Left renal pelvis (tissue), 4 donors: ENCODE results near the gene PFKFB4. TPM values are rescaled to one million over a fixed set of nuclear protein-coding genes. Genes with fewer than 3 reads are reported as not detected.

Experiments
- DNase-seq, 4 donors: peaks; one replicate each; pipeline ENCODE4 v3.0.0-alpha.2; 2013; ENCODE audit warnings: low read depth in 4 of 4, low spot score in 3 of 4
- polyA plus RNA-seq, 4 donors: library from polyadenylated mRNA; unstranded; fragments of 120-200 nt; gene quantifications; one replicate each; pipeline ENCODE4 v1.2.1, GENCODE V29; 2013; ENCODE audit not compliant: insufficient read length in 4 of 4

PFKFB4 gene
- polyA plus RNA-seq, 4 donors, result 2.9 to 6.5 (median 5.5) TPM

GRCh38 chr3:48468329-48468731, 88.3 kb downstream of the PFKFB4 start:
- DNase-seq, result no peak

Other genes with a start within 250 kb of the PFKFB4 start
- under 1 TPM in 3 of 4 donors, not detected in 1; 0.35 to 0.77 (median 0.52) TPM for gene SPINK8, start 223.1 kb downstream of the PFKFB4 start, polyA plus RNA-seq
- under 1 TPM; 0.08 to 0.84 (median 0.50) TPM for gene FBXW12, start 184.6 kb downstream of the PFKFB4 start, polyA plus RNA-seq
- 100 to 1,000 TPM in 3 of 4 donors, 10 to 100 TPM in 1; 60.5 to 226 (median 169) TPM for gene PLXNB1, start 126.7 kb downstream of the PFKFB4 start, polyA plus RNA-seq
- 10 to 100 TPM; 15.5 to 28.3 (median 24.3) TPM for gene CCDC51, start 116.7 kb downstream of the PFKFB4 start, polyA plus RNA-seq
- 100 to 1,000 TPM; 228 to 350 (median 273) TPM for gene TMA7, start 116.5 kb downstream of the PFKFB4 start, polyA plus RNA-seq
- gene ATRIP, start 110.1 kb downstream of the PFKFB4 start, polyA plus RNA-seq, result 10 to 100 TPM; 13.1 to 16.4 (median 13.5) TPM
- gene SHISA5, start 52.6 kb downstream of the PFKFB4 start, polyA plus RNA-seq, result 100 to 1,000 TPM; 106 to 114 (median 109) TPM
- gene UCN2, start 7.0 kb upstream of the PFKFB4 start, polyA plus RNA-seq, result under 1 TPM; 0.22 to 0.64 (median 0.52) TPM
- gene COL7A1, start 38.5 kb upstream of the PFKFB4 start, polyA plus RNA-seq, result 10 to 100 TPM; 13.3 to 28.7 (median 14.2) TPM
- 100 to 1,000 TPM; 124 to 300 (median 248) TPM for gene UQCRC1, start 52.8 kb upstream of the PFKFB4 start, polyA plus RNA-seq
- gene TMEM89, start 65.0 kb upstream of the PFKFB4 start, polyA plus RNA-seq, result not detected
- 10 to 100 TPM; 10.7 to 33.1 (median 23.9) TPM for gene SLC26A6, start 78.7 kb upstream of the PFKFB4 start, polyA plus RNA-seq
- gene CELSR3, start 106.1 kb upstream of the PFKFB4 start, polyA plus RNA-seq, result 1 to 10 TPM in 3 of 4 donors, under 1 TPM in 1; 0.67 to 1.3 (median 1.2) TPM
- 10 to 100 TPM; 12.0 to 23.1 (median 17.5) TPM for gene NCKIPSD, start 129.1 kb upstream of the PFKFB4 start, polyA plus RNA-seq
- gene IP6K2, start 160.4 kb upstream of the PFKFB4 start, polyA plus RNA-seq, result 100 to 1,000 TPM; 159 to 304 (median 204) TPM